Activated CD8-positive, alpha-beta memory T cell treated with anti-CD3 and anti-CD28 coated beads, Interleukin-2, amount 10 ng/mL, durations not matched to agents 7 days and 5 days (primary cell): ENCODE data around the gene CYP2A13. TPM values are rescaled to one million over a fixed set of nuclear protein-coding genes. Genes with fewer than 3 reads are reported as not detected.
"Not testable (repeated sequence)": the region's sequence is repeated elsewhere in the genome, so short reads cannot be mapped to it uniquely, and the experiment has no call there.

Source experiments
- ATAC-seq: fragments of 150-1000 bp; cut with Tn5 transposase; one replicate; pipeline ENCODE4 v1.10.0; 2021; ENCODE audit warnings: moderate library complexity
- CTCF ChIA-PET: fragments of 350-600 bp; sonication (Branson Sonifier 250); formaldehyde crosslinking; loops from one replicate; lab custom pipeline; 2021; ENCODE audit warnings: antibody characterized with exemption; lab: Charles Lee
- DNase-seq: peaks from one replicate; pipeline ENCODE4 v3.0.0-alpha.2; 2020
- H3K27ac Mint-ChIP-seq: one replicate; pipeline ENCODE4 v1.8.0; 2021; ENCODE audit warnings: mild to moderate bottlenecking, mixed read lengths
- H3K27me3 Mint-ChIP-seq: one replicate; pipeline ENCODE4 v1.8.0; 2021; ENCODE audit warnings: mixed read lengths
- H3K36me3 Mint-ChIP-seq: one replicate; pipeline ENCODE4 v1.8.0; 2021; ENCODE audit warnings: mild to moderate bottlenecking, mixed read lengths
- H3K4me1 Mint-ChIP-seq: one replicate; pipeline ENCODE4 v1.8.0; 2021; ENCODE audit warnings: mixed read lengths
- H3K4me3 Mint-ChIP-seq: one replicate; pipeline ENCODE4 v1.8.0; 2021; ENCODE audit warnings: mild to moderate bottlenecking, moderate library complexity, mixed read lengths
- H3K9me3 Mint-ChIP-seq: one replicate; pipeline ENCODE4 v1.8.0; 2022; ENCODE audit warnings: low read depth, mixed read lengths
- total RNA-seq, 2 experiments: library from RNA; stranded (reverse); gene quantifications; one replicate each; pipeline ENCODE4 v1.2.3, GENCODE V29; 2021

The CYP2A13 gene
- total RNA-seq, 2 experiments from 2014 or later, result not detected

GRCh38 chr19:41098762-41099161, 10.5 kb downstream of the CYP2A13 start:
- H3K4me3 Mint-ChIP-seq, result no peak overlapping the region
- no peak for DNase-seq
- H3K36me3 Mint-ChIP-seq, result peaks cover 8% of the 10 kb centered on the region
- H3K27me3 Mint-ChIP-seq, result peaks cover 19% of the 10 kb centered on the region
- peaks cover 1% of the 10 kb centered on the region for H3K4me1 Mint-ChIP-seq
- no peak for ATAC-seq
- CTCF ChIA-PET, result no interaction called here
- H3K9me3 Mint-ChIP-seq, result peaks cover 6% of the 10 kb centered on the region
- H3K27ac Mint-ChIP-seq, result no peak overlapping the region

DNA sequence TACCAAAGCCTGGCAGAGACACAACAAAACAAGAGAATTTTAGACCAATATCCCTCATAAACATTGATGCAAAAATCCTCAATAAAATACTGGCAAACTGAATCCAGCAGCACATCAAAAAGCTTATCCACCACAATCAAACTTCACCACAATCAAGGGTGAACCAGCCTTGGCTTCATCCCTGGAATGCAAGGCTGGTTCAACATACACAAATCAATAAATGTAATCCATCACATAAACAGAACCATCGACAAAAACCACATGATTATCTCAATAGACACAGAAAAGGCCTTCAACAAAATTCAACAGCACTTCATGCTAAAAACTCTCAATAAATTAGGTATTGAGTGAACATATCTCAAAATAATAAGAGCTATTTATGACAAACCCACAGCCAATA, 14.0 kb downstream of the CYP2A13 start:
- ATAC-seq, CTCF ChIA-PET, H3K27ac Mint-ChIP-seq, H3K27me3 Mint-ChIP-seq, DNase-seq, H3K9me3 Mint-ChIP-seq, H3K4me1 Mint-ChIP-seq, H3K4me3 Mint-ChIP-seq, H3K36me3 Mint-ChIP-seq: not testable (repeated sequence)

- H3K9me3 Mint-ChIP-seq, result peaks cover 6% of the 10 kb centered on the region
- H3K4me1 Mint-ChIP-seq, result no peaks in the 10 kb centered on the region
- DNase-seq (no peak), ATAC-seq (no peak)
- CTCF ChIA-PET, result no interaction called here
- H3K27me3 Mint-ChIP-seq, result peaks cover under 1% of the 10 kb centered on the region
- H3K4me3 Mint-ChIP-seq, result no peak overlapping the region
- no peak overlapping the region for H3K27ac Mint-ChIP-seq
- H3K36me3 Mint-ChIP-seq, result peaks cover 8% of the 10 kb centered on the region
Measured at GRCh38 chr19:41106177-41106576, 17.9 kb downstream of the CYP2A13 start.

DNA sequence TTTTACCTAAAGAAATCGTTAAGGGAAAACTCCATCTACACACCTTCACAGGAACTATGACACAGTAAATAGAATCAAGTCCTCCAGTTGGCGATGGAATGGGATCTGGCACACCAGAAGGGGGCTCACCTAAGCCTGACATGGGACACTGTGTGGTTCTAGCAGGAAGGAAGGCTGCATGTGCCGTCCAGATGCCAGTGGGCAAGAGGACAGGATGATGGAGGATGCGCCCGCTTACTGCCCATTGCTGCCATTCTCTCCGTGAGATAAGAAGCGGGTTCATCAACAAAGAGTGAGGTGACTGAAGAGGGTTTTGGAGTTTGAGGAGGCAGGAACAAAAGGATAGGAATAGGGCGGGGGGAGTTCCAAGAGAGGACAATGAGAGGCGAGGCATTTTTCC, 23.0 kb downstream of the CYP2A13 start:
- CTCF ChIA-PET, result interaction anchor here (1.8 kb wide), 1 partner anchor 33 kb away, joined by 5 read pairs; no protein-coding TSS in a partner anchor
- Mint-ChIP-seq H3K4me3 (no peak overlapping the region), H3K36me3 (no peaks in the 10 kb centered on the region), H3K27me3 (peaks cover 3% of the 10 kb centered on the region), H3K4me1 (no peaks in the 10 kb centered on the region), H3K27ac (no peak overlapping the region), H3K9me3 (no peaks in the 10 kb centered on the region)
- ATAC-seq, result no peak
- DNase-seq, result no peak

- no peak overlapping the region for H3K4me3 Mint-ChIP-seq
- DNase-seq (no peak), ATAC-seq (no peak)
- CTCF ChIA-PET, result no interaction called here
- H3K27ac Mint-ChIP-seq, result no peak overlapping the region
- no peaks in the 10 kb centered on the region for H3K4me1 Mint-ChIP-seq
- H3K27me3 Mint-ChIP-seq, result peaks cover 3% of the 10 kb centered on the region
- H3K36me3 Mint-ChIP-seq, result no peaks in the 10 kb centered on the region
- no peaks in the 10 kb centered on the region for H3K9me3 Mint-ChIP-seq
Measured at GRCh38 chr19:41111750-41112295, 23.6 kb downstream of the CYP2A13 start.

DNA sequence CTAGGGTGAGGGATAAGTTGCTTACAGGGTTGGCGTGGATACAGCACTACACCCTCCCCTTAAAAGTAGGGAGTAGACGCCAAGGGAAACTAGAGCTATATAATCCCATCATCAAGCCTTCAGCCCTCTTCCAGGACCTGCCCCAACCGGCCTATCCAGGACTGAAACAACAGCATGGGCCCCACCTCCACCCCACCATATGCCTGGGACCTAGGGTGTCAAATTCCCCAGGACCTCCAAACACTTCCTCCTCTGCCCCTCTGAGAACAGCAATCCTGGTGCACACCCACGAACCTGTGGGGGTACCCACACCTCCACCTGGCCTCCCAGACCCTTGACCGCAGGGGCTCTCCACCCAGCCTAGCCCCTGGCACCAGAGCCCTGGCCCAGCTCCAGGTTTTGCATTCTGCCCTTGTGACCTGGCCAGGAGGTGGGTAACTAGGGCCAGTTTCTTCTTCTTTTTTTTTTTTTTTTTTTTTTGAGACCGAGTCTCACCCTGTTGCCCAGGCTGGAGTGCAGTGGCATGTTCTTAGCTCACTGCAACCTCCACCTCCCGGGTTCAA, 24.6 kb downstream of the CYP2A13 start:
- ATAC-seq (no peak), DNase-seq (no peak)
- Mint-ChIP-seq H3K4me1 (no peaks in the 10 kb centered on the region), H3K4me3 (no peak overlapping the region), H3K27ac (no peak overlapping the region), H3K9me3 (no peaks in the 10 kb centered on the region), H3K27me3 (peaks cover 3% of the 10 kb centered on the region), H3K36me3 (no peaks in the 10 kb centered on the region)
- CTCF ChIA-PET, result no interaction called here

DNA sequence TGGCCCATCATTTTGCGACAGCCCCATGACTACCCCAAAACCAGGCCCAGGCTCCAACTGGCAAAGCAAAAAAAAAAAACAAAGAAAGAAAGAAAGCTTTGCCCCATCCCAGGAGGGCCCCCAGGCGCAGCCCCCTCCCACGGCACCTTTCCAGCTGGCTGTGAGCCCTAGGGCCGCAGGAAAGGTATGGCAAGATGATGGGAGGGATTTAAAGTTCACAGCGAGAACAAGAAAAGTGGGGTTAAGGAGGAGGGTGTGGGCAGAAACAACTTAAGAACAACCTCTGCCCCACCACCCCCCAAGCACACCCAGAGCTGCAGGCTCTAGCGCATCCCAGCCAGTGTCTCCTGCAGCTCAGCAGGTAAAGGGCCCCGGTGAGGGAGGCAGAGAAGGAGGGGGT, 25.9 kb downstream of the CYP2A13 start, which contains the start of gene CYP2F1:
CYP2F1 (plus strand) TSS at position 301 of the 400 bp plus-strand sequence. CDS start 1,757 bp downstream, outside the sequence.
- no peak for ATAC-seq
- H3K36me3 Mint-ChIP-seq, result no peaks in the 10 kb centered on the region
- H3K27me3 Mint-ChIP-seq, result peaks cover 3% of the 10 kb centered on the region
- no peak for DNase-seq
- no peak within 1 kb of the TSS for H3K4me3 Mint-ChIP-seq
- H3K4me1 Mint-ChIP-seq, result no peaks in the 10 kb centered on the region
- CTCF ChIA-PET, result no interaction called here
- H3K9me3 Mint-ChIP-seq, result no peaks in the 10 kb centered on the region
- H3K27ac Mint-ChIP-seq, result no peak within 1 kb of the TSS

- Mint-ChIP-seq H3K4me1 (peaks cover 14% of the 10 kb centered on the region), H3K4me3 (no peak overlapping the region), H3K27ac (no peak overlapping the region), H3K27me3 (peaks cover 3% of the 10 kb centered on the region), H3K9me3 (no peaks in the 10 kb centered on the region), H3K36me3 (no peaks in the 10 kb centered on the region)
- ATAC-seq, result no peak
- CTCF ChIA-PET, result interaction anchor here (0.5 kb wide), 1 partner anchor 439 kb away, joined by 3 read pairs; no protein-coding TSS in a partner anchor
- DNase-seq, result no peak
Measured at GRCh38 chr19:41116261-41116660, 28.0 kb downstream of the CYP2A13 start.

DNA sequence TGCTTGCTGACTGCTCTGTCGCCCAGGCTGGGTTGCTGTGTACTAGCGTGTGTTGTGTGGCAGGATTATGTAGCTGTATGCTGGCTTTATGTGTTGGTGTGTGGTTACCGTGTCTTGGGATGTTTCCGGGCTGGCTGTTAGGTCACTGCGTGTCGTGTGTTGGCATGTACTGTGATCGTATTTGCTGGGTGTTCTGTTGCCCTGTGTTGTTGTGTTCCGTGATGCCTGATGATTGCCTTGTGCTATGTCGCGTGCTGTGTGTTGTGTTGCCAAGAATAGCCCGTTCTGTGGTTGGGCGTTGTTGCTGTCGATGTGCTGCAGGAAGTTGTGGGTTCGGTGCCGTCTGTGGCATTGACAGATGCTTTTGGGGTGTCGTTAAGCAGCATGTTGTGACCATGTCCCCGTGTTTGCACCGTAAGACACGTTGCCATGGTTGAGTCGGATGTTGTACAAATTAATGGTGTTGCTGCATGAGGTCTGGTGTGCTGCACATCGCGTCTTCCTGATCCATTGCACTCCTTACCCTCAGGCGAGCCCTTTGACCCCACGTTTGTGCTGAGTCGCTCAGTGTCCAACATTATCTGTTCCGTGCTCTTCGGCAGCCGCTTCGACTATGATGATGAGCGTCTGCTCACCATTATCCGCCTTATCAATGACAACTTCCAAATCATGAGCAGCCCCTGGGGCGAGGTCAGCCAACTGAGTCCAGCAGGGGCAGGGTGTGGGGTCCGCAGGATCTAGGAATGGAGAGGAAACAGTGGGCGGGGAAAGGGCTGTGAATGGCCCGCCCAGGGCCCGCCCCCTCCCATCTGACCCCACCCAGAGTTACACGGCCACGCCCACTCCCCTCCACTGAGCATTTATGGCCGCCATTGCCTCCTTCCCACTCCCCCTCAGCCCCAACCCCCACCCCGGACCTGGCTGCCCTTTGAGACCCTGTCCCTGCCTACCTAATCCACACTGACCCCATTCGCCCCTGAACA, 33.0 kb downstream of the CYP2A13 start:
- Mint-ChIP-seq H3K4me3 (peak overlapping the region; percentile 33), H3K27ac (peak overlapping the region; percentile 72), H3K4me1 (peaks cover 21% of the 10 kb centered on the region)
- H3K9me3 Mint-ChIP-seq, H3K36me3 Mint-ChIP-seq, H3K27me3 Mint-ChIP-seq, CTCF ChIA-PET: not testable (repeated sequence)
- DNase-seq (peak; percentile 90), ATAC-seq (peak; percentile 86)

DNA sequence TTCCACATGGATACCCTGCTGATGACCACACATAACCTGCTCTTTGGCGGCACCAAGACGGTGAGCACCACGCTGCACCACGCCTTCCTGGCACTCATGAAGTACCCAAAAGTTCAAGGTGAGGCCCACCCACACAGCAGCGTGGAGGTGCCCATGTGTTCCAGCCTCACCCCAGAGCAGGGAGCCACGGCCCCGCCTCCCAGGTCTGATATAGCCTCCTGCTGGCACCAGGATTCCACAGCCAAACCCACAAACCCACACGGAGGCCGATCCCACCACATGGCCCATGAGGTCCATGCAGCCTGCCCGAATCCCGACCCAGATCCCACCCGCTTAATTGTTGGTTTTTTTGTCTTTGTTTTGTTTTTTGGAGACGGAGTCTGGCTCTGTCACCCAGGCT, 34.6 kb downstream of the CYP2A13 start:
- DNase-seq, H3K9me3 Mint-ChIP-seq, H3K27me3 Mint-ChIP-seq, CTCF ChIA-PET, H3K4me3 Mint-ChIP-seq, H3K27ac Mint-ChIP-seq, ATAC-seq, H3K36me3 Mint-ChIP-seq: not testable (repeated sequence)
- H3K4me1 Mint-ChIP-seq, result peaks cover 29% of the 10 kb centered on the region

DNA sequence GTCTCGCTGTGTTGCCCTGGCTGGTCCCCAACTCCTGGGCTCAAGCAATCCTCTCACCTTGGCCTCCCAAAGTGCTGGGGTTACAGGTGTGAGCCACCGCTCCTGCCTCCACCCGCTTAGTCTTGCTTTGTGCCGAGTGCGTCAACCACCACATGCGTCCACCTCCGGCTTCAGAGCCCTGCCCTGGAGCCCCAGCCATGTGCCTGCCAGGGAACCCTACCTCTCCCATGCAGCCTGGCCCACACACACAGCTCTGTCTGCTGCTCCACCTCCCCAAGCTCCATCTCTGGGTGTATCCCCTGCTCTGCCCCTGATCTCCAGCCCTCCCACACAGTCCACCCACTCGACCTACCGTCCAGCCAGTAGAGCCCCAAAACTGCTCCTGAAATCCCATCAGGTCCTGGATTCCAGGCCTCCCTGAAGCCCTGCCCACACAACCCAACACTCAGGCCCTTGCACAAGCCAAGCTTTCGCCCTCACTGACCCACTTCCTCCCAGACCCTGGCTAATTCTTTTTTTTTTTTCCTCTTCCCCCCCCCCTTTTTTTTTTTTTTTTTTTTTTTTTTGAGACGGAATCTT, 35.6 kb downstream of the CYP2A13 start:
- Mint-ChIP-seq H3K27ac (no peak overlapping the region), H3K4me3 (no peak overlapping the region), H3K9me3 (no peaks in the 10 kb centered on the region), H3K4me1 (peaks cover 33% of the 10 kb centered on the region), H3K36me3 (no peaks in the 10 kb centered on the region), H3K27me3 (peaks cover 3% of the 10 kb centered on the region)
- CTCF ChIA-PET, result interaction anchor here (0.6 kb wide), 1 partner anchor 380 kb away, joined by 3 read pairs; no protein-coding TSS in a partner anchor
- DNase-seq, result no peak
- no peak for ATAC-seq

DNA sequence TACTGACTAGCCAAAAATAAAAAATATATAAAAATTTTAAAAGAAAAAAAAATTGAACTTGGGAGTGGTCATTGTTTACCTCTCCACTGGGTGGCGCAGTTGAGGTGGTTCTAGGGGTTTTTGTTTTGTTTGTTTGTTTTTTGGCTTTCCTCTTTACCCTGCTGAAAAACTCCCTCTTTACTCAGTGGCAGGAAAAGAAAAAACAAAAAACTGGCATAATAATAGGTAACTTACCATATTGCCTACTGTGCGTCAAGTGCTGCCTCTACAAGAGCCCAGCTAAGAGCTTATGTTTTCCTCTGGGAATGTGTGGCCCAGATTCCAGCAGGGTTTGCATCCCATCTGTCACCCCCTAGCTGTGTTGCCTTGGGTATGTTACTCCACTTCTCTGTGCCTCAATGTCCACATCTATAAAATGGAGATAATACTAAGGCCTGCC, 38.5 kb downstream of the CYP2A13 start:
- H3K4me3 Mint-ChIP-seq, H3K36me3 Mint-ChIP-seq, H3K27ac Mint-ChIP-seq, H3K9me3 Mint-ChIP-seq, ATAC-seq: not testable (repeated sequence)
- DNase-seq, result peak; percentile 54
- H3K4me1 Mint-ChIP-seq, result peaks cover 16% of the 10 kb centered on the region
- CTCF ChIA-PET, result interaction anchor here (0.5 to 2.5 kb wide), 11 partner anchors 8 to 463 kb away, joined by 3 to 10 read pairs (median 3); no protein-coding TSS in a partner anchor
- peaks cover 19% of the 10 kb centered on the region for H3K27me3 Mint-ChIP-seq

DNA sequence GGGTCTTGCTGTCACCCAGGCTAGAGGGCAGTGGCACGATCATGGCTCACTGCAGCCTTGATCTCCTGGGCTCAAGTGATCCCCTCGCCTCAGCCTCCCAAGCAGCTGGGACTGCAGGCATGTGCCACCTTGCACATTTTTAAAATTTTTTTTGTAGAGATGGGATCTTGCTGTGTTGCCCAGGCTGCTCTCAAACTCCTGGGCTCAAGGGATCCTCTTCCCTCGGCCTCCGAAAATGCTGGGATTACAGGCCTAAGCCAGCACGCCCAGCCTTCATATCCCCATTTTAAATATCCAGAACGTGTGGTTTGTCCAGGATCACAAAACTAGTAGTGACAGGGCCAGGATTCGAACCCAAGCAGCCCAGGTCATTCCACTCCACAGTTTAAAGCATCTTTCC, 39.1 kb downstream of the CYP2A13 start:
- H3K27ac Mint-ChIP-seq, H3K9me3 Mint-ChIP-seq, DNase-seq, H3K36me3 Mint-ChIP-seq, ATAC-seq: not testable (repeated sequence)
- Mint-ChIP-seq H3K4me1 (peaks cover 13% of the 10 kb centered on the region), H3K4me3 (peak overlapping the region; percentile 40), H3K27me3 (peaks cover 23% of the 10 kb centered on the region)
- CTCF ChIA-PET, result interaction anchor here (0.8 to 2.5 kb wide), 8 partner anchors 8 to 464 kb away, joined by 3 to 10 read pairs (median 4); no protein-coding TSS in a partner anchor
